ENCODE measurements around the gene ADH1B.
"Not testable (repeated sequence)": the region's sequence is repeated elsewhere in the genome, so short reads cannot be mapped to it uniquely, and the experiment has no call there.

ADH1B gene

GRCh38 chr4:99324361-99324760, 3.2 kb upstream of the ADH1B start:
- no peak for DNase-seq (ENCODE audit: low spot score)

DNA sequence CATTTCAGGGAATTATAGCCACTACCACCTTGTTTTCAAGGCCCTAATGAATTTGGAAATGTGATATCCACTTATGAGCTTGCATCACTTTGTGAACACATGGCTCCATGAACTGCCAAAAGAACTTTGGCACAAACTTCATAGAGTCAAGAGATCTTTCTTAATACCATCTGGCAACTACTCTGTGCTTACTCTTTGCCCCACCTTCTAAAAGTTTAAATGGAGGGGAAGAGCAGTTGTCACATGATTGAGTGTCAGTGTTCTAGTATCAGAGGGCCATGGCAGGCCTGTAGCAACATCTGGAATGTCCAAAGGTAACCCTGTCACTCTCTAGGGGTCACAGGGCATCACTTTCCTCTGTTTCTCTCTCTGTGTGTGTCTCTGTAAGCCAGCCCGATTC, 2.6 kb upstream of the ADH1B start:
- no peak for DNase-seq (ENCODE audit: low spot score)

GRCh38 chr4:99317811-99318210, 3.4 kb downstream of the ADH1B start:
- DNase-seq (ENCODE audit: low spot score), result not testable (repeated sequence)

GRCh38 chr4:99317354-99317753, 3.8 kb downstream of the ADH1B start:
- no peak for DNase-seq (ENCODE audit: low spot score)

DNA sequence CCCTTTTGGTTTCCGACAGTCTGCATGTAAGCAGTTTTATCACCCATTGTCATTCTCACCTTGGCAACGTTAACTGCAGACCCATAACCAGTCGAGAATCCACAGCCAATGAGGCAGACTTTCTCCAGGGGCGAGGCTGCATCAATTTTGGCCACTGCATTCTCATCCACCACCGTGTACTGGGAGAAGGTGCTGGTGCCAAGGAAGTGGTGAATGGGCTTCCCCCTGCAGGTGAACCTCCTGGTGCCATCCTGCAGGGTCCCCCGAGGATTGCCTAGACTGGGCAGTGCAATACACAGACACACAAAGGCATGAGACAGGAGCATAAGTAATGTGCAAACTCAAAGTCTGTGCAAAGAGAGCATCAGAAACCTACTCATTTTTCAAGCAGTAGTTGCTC, 5.4 kb downstream of the ADH1B start:
- no peak for DNase-seq (ENCODE audit: low spot score)

DNA sequence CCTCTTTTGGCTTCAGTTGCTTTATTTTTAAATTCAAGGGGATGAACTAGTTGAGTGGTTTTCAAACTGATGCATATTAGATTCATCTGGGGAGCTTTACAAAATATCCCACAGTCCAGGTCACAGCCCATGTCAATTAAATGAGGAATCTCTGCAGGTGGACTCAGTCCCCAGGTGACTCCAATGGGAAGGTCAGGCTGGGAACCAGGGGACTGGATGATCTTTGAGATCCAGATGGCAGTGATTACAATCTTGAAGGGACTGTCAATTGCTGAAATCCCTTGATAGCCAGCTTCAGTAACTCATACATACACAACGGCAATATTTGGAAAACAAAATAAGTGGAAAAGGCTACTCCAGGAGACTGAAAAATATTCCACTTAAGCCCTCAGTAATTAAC, 7.0 kb downstream of the ADH1B start:
- DNase-seq (ENCODE audit: low spot score), result no peak

- no peak for DNase-seq (ENCODE audit: low spot score)
These were observed 10.8 kb downstream of the ADH1B start for GRCh38 chr4:99310389-99310788.

DNA sequence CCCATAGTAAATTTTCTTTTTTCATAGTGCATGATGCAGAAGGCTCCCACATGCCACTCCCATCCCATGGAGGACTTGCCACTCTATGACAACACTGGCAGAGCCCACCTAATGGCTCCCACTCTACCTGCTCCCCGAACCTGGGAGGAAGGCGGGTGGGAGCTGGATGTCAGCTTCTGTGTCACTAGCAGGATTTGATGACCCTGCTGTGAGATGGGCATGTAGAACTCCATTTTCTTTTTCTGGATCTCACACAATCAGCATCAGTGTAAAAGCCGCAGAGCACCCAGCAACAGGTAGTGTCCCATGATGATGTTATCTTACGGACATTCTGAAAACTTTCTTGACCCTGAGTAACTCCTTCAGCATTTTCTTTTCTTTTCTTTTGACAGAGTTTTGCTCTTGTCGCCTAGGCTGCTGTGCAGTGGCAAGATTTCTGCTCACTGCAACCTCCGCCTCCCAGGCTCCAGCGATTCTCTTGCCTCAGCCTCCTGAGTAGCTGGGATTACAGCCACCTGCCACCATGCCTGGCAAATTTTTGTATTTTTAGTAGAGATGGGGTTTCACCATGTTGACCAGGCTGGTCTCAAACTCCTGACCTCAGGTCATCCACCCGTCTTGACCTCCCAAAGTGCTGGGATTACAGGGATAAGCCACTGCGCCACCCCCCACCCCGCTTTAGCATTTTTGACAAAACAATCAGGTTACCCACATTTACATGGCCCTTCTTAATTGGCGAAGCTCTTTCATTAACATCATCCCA, 15.4 kb downstream of the ADH1B start:
- DNase-seq (ENCODE audit: low spot score), result no peak

DNA sequence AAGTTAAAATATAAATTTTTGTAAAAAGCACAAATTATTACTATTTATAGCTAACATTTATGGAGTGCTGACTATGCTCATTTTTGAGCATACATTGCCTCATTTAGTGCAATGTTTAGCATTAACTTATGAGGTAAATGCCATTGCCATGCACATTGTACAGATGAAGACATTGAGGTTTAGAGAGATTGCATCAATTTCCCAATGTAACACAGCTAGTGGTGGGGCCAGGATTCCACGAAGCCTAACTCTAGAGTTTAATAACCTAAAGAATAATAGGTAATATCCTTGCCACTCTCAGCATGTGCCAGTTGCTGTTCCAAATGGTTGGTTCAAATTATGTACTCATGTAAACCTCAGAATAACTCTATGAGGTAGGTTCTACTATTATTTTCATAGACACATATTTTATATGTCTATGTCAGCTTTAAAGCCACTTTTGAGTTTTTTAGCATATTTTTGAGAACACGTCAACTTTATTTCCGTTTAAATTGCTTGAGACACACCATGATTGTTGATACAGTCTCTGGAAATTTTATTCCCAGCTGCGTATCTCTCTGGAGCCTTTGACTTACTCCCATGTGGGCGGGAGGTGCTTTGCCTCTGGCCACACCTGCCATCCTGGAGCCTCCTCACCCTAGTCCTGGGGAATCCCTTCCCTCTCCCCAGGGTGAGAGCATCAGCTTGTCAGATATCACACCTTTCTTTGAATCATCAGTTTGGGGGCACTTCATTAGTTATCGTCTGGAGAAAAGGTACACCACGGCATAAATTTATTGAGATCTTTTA, 19.6 kb downstream of the ADH1B start:
- DNase-seq (ENCODE audit: low spot score), result no peak

- peak; percentile 11 for DNase-seq (ENCODE audit: low spot score)
These were observed 20.3 kb downstream of the ADH1B start for GRCh38 chr4:99300934-99301333.

- DNase-seq (ENCODE audit: low spot score), result no peak
These were observed 27.8 kb downstream of the ADH1B start for GRCh38 chr4:99293357-99293756.

GRCh38 chr4:99290848-99291786, 30.1 kb downstream of the ADH1B start, which contains the start of gene ADH1A:
Gene ADH1A (minus strand): TSS chr4:99290985. CDS start chr4:99290914, 71 bp downstream.
- no peak for DNase-seq (ENCODE audit: low spot score)

DNA sequence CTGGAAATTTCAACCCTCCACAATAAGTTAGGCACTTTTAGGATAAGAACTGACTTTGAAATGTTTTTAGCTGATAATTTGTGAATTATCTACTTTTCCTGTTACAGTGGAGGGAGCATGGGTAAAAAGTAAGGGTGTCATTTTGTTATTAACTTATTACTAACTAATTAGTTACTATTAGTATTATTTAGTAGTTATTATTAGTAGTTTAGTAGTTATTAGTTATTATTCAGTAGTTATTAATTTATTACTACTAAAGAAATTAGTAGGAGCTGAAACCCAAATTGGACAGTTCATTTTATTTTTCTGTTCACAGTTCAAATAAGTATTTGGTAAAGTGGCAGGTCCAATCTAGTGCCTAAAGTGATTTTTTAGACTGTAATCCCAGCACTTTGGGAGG, 35.8 kb downstream of the ADH1B start:
- DNase-seq (ENCODE audit: low spot score), result no peak

GRCh38 chr4:99282731-99283130, 38.5 kb downstream of the ADH1B start:
- DNase-seq (ENCODE audit: low spot score), result no peak

DNA sequence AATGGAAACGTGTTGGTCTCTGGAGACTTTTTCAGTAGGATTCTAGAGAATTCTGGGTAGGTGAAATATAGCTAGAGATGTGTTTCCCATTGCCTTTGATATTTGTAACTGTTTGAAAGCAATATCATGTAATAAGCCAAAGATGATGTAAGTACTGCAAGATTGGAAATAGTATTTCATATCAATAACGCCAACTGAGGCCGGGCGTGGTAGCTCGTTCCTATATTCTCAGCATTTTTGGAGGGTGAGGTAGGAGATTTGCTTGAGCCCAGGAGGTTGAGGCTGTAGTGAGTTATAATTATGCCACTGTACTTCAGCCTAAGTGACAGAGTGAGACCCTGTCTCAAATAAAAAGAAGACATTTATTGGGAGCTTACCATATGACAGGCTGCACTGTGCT, 39.9 kb downstream of the ADH1B start:
- DNase-seq (ENCODE audit: low spot score), result no peak

DNA sequence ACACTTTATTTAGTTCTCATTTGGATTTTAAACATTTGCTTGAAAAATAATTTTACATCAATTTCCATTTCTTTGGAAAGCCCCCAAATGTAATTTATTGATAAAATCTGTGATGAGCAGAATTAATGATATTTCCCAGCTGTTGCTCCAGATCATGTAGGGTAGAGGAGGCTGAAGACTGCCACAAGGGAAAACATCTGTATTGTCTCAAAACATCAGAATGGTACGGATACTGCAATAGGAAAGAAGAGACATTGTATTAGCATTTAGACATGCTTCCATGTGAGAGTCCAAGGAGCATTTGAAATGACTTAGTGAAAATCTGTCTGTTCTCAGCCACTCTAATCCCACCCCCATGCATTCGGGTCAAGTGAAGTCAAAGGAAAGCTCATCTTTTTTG, 44.8 kb downstream of the ADH1B start:
- DNase-seq (ENCODE audit: low spot score), result no peak

DNA sequence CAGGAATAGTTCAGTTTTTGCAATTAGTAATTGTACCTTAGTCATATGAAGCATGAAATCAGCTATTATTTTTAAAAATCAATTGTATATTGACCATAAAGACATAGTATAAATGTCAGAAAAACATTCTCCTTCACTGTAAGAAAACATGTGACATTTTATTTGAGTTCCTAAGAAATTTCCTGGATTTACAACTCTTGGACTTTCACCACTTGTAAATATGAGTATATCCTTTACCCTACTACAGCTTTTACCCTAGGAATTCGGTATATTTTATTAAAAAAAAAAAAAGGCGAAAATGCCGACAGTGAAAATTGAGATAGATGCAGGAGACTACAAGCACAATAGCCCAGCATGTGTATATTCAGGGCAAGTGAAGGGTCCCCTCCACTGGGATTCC, 45.3 kb downstream of the ADH1B start:
- DNase-seq (ENCODE audit: low spot score), result no peak

- no peak for DNase-seq (ENCODE audit: low spot score)
These were observed 46.2 kb downstream of the ADH1B start for GRCh38 chr4:99275050-99275449.

GRCh38 chr4:99273704-99274103, 47.5 kb downstream of the ADH1B start:
- no peak for DNase-seq (ENCODE audit: low spot score)

GRCh38 chr4:99264927-99265326, 56.3 kb downstream of the ADH1B start:
- DNase-seq (ENCODE audit: low spot score), result no peak

Data from putamen (tissue), 1 donor.